ENCODE data around the gene MOAP1.
"Not testable (repeated sequence)": the region's sequence is repeated elsewhere in the genome, so short reads cannot be mapped to it uniquely, and the experiment has no call there.

MOAP1 gene

GRCh38 chr14:93185349-93185720, 638 bp upstream of the MOAP1 start:
- no peak for DNase-seq (ENCODE audit: low read depth)

GRCh38 chr14:93183596-93184317, 940 bp downstream of the MOAP1 start:
- no peak for DNase-seq (ENCODE audit: low read depth)

- DNase-seq (ENCODE audit: low read depth) = no peak
Measured at GRCh38 chr14:93175492-93175891, 9.2 kb downstream of the MOAP1 start.

GRCh38 chr14:93174731-93175130, 10.0 kb downstream of the MOAP1 start:
- not testable (repeated sequence) for DNase-seq (ENCODE audit: low read depth)

GRCh38 chr14:93173943-93174395, 10.7 kb downstream of the MOAP1 start:
- DNase-seq (ENCODE audit: low read depth) = no peak

GRCh38 chr14:93171376-93171775, 13.3 kb downstream of the MOAP1 start:
- DNase-seq (ENCODE audit: low read depth) = no peak

- not testable (repeated sequence) for DNase-seq (ENCODE audit: low read depth)
Measured at GRCh38 chr14:93170141-93170540, 14.6 kb downstream of the MOAP1 start.

- DNase-seq (ENCODE audit: low read depth) = not testable (repeated sequence)
Measured at GRCh38 chr14:93169619-93170018, 15.1 kb downstream of the MOAP1 start.

- DNase-seq (ENCODE audit: low read depth) = not testable (repeated sequence)
Measured at GRCh38 chr14:93168610-93169009, 16.1 kb downstream of the MOAP1 start.

- not testable (repeated sequence) for DNase-seq (ENCODE audit: low read depth)
Measured at GRCh38 chr14:93165271-93166265, 19.1 kb downstream of the MOAP1 start.

GRCh38 chr14:93163564-93163963, 21.1 kb downstream of the MOAP1 start:
- DNase-seq (ENCODE audit: low read depth) = no peak

- no peak for DNase-seq (ENCODE audit: low read depth)
Measured at GRCh38 chr14:93161411-93161940, 23.2 kb downstream of the MOAP1 start.

GRCh38 chr14:93160353-93160801, 24.3 kb downstream of the MOAP1 start:
- DNase-seq (ENCODE audit: low read depth) = no peak

GRCh38 chr14:93159625-93160352, 24.9 kb downstream of the MOAP1 start:
- not testable (repeated sequence) for DNase-seq (ENCODE audit: low read depth)

- DNase-seq (ENCODE audit: low read depth) = not testable (repeated sequence)
Measured at GRCh38 chr14:93158349-93158748, 26.3 kb downstream of the MOAP1 start.

GRCh38 chr14:93156693-93157369, 27.9 kb downstream of the MOAP1 start:
- no peak for DNase-seq (ENCODE audit: low read depth)

GRCh38 chr14:93155667-93156066, 29.0 kb downstream of the MOAP1 start:
- DNase-seq (ENCODE audit: low read depth) = no peak

- no peak for DNase-seq (ENCODE audit: low read depth)
Measured at GRCh38 chr14:93153121-93153520, 31.6 kb downstream of the MOAP1 start.

GRCh38 chr14:93150227-93151208, 34.2 kb downstream of the MOAP1 start:
- no peak for DNase-seq (ENCODE audit: low read depth)

GRCh38 chr14:93148979-93149378, 35.7 kb downstream of the MOAP1 start:
- no peak for DNase-seq (ENCODE audit: low read depth)

Data from activated T-cell treated with anti-CD3 and anti-CD28 coated beads for 48 hours (primary cell).